Measurements from ENCODE around the gene GCNA. TPM values are rescaled to one million over a fixed set of nuclear protein-coding genes. Genes with fewer than 3 reads are reported as not detected.

GCNA gene
- polyA plus RNA-seq, 1 of the 3 experiments (the other 2 are of a cell fraction): 1.8 TPM

DNA sequence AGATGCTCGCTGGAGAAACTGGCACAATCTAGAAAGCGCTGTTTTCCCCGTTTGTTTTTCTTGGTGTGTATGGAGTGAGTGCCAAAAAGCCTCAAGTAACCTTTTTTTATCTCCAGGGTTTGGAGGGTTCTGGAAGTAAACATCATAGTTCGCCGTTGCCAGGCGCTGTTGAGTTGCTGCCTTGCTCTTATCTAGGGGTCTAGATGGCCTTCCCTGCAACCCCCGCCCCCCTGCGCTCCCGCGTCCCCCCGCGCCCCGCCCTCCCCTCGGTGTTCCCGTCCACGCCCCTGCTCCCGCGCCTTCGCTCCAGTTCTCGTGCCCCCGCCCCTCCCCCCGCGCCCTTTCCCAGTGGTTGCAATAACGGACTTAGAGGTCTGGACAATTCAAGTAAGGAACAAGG is 555 bp upstream of the GCNA start:
- Histone ChIP-seq H3K9me2 (no peaks in the 10 kb centered on the region), H3K27ac (ENCODE audit: low read depth in 2 of 2, low read length in 1 of 2) (no peak overlapping the region), H3K4me3 (ENCODE audit: low read depth in 2 of 2, low read length in 1 of 2) (no peak overlapping the region), H2AFZ (ENCODE audit: low read depth) (no peak overlapping the region), H3K4me1 (ENCODE audit: control insufficient read depth in 1 of 2, insufficient read depth in 2 of 2, low read depth in 1 of 2, low read length in 1 of 2) (no peaks in the 10 kb centered on the region), H3K9ac (no peak overlapping the region), H3F3A (replicated peaks; ENCODE audit: insufficient read depth) (peaks cover 16% of the 10 kb centered on the region), H3K36me3 (replicated peaks in 1 of 2; ENCODE audit: control insufficient read depth in 1 of 2, insufficient read depth in 2 of 2, low read length in 1 of 2) (peaks cover 20 to 30% of the 10 kb centered on the region in 2 experiments), H3K79me2 (ENCODE audit: insufficient read depth) (no peaks in the 10 kb centered on the region), H3K27me3 (ENCODE audit: insufficient read depth) (peaks cover 11% of the 10 kb centered on the region; the same call in 1 of the 2 replicates), H4K20me1 (ENCODE audit: insufficient read depth) (peaks cover 9% of the 10 kb centered on the region; the same call in 1 of the 2 replicates), H3K4me2 (no peak overlapping the region), H3K9me3 (no peaks in the 10 kb centered on the region)
- 71% methylated on average over 24 of the region's 24 CpGs for WGBS (ENCODE audit: low lambda C conversion rate)
- ChIA-PET CTCF (no interaction called here), POLR2A (no interaction called here)
- TF ChIP-seq, protein P1, sequence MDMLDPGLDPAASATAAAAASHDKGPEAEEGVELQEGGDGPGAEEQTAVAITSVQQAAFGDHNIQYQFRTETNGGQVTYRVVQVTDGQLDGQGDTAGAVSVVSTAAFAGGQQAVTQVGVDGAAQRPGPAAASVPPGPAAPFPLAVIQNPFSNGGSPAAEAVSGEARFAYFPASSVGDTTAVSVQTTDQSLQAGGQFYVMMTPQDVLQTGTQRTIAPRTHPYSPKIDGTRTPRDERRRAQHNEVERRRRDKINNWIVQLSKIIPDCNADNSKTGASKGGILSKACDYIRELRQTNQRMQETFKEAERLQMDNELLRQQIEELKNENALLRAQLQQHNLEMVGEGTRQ (IDR thresholded peaks at IDR 0.05; ENCODE audit: borderline replicate concordance, low read depth, low read length): no peak
- TF ChIP-seq CHD2 (IDR thresholded peaks at IDR 0.05; ENCODE audit: low read length, partially characterized antibody) (no peak), RFX5 (IDR thresholded peaks at IDR 0.05; ENCODE audit: low read length) (no peak), NFIC (IDR thresholded peaks at IDR 0.05; ENCODE audit: borderline replicate concordance) (no peak), TEAD4 (IDR thresholded peaks at IDR 0.05; ENCODE audit: borderline replicate concordance, insufficient read depth) (no peak)
- peak; percentile 37 for DNase-seq

DNA sequence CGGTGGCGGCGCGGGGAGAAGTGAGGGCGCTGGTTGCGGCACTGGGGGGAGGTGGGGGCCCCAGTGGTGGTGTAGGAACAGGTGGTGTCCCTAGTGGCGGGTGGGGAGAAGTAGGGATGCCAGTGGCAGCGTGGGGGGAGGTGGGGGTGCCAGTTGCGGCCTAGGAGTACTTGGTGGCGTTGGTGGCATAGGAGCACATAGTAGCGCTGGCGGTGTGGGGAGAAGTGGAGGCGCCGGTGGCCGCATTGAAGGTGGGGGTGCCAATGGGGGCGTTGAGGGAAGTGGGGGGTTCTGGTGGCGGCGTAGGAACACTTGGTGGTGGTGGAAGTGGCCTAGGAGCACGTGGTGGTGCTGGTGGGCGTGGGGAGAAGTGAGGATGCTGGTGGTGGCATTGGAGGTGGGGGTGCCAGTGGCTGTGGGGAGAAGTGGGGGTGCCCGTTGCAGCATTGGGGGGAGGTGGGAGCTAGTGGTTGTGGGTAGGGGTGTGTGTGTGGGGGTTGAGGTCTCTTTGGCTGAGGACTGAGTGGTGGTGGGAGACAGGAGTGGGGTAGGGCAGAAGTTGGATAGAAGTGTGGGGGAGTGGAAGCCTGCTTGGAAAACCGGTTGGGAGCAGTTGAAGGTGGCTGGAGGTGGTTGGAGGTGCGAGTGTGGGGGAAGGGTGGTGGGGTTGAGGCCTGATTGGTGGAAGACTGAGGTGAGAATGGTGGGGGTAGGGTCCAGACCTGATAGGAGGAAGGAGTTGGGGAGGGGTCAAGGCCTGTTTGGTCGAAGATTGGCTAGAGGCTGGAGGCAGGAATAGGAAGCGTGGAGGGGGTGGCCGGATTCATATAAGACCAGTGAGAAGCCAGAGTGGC is 1.1 kb downstream of the GCNA start:
- H3K36me3 ChIP-seq (replicated peaks in 1 of 2; ENCODE audit: control insufficient read depth in 1 of 2, insufficient read depth in 2 of 2, low read length in 1 of 2): peaks cover 10 to 22% of the 10 kb centered on the region in 2 experiments
- TF ChIP-seq EP300 (IDR thresholded peaks at IDR 0.05; ENCODE audit: borderline replicate concordance in 1 of 2, low read depth in 1 of 2, low read length in 1 of 2) (no peak), RAD21 (IDR thresholded peaks at IDR 0.05; ENCODE audit: low read length) (no peak), SMC3 (IDR thresholded peaks at IDR 0.05; ENCODE audit: low read depth, low read length) (no peak), SIN3A (IDR thresholded peaks at IDR 0.05; ENCODE audit: borderline replicate concordance, low read depth, low read length) (no peak), FOSL2 (IDR thresholded peaks at IDR 0.05; ENCODE audit: borderline replicate concordance, low read depth) (no peak), RCOR1 (IDR thresholded peaks at IDR 0.05; ENCODE audit: low read length) (no peak), NFIC (IDR thresholded peaks at IDR 0.05; ENCODE audit: borderline replicate concordance) (no peak), NRF1 (IDR thresholded peaks at IDR 0.05; ENCODE audit: low read depth, low read length) (no peak), JUND (IDR thresholded peaks at IDR 0.05) (no peak), ELF1 (IDR thresholded peaks at IDR 0.05) (no peak), TEAD4 (IDR thresholded peaks at IDR 0.05; ENCODE audit: borderline replicate concordance, insufficient read depth) (no peak), FOXM1 (IDR thresholded peaks at IDR 0.05; ENCODE audit: low read depth) (no peak), EZH2phosphoT487 (IDR thresholded peaks at IDR 0.05; ENCODE audit: borderline replicate concordance, low read depth) (no peak), RFX5 (IDR thresholded peaks at IDR 0.05; ENCODE audit: low read length) (no peak), TCF12 (IDR thresholded peaks at IDR 0.05) (no peak), POLR2AphosphoS5 (IDR thresholded peaks at IDR 0.05; ENCODE audit: low read depth, low read length) (no peak), CHD2 (IDR thresholded peaks at IDR 0.05; ENCODE audit: low read length, partially characterized antibody) (no peak), RXRA (IDR thresholded peaks at IDR 0.05; ENCODE audit: borderline replicate concordance, low read depth) (no peak), GATA2 (CRISPR knock-in tag; IDR thresholded peaks at IDR 0.05) (no peak)
- TF ChIP-seq, protein P2, sequence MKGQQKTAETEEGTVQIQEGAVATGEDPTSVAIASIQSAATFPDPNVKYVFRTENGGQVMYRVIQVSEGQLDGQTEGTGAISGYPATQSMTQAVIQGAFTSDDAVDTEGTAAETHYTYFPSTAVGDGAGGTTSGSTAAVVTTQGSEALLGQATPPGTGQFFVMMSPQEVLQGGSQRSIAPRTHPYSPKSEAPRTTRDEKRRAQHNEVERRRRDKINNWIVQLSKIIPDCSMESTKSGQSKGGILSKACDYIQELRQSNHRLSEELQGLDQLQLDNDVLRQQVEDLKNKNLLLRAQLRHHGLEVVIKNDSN (IDR thresholded peaks at IDR 0.05; ENCODE audit: borderline replicate concordance, low read depth): no peak
- no peak overlapping the region for H3K27ac ChIP-seq (ENCODE audit: low read depth in 2 of 2, low read length in 1 of 2)
- 79% methylated on average over 26 of the region's 26 CpGs for WGBS (ENCODE audit: low lambda C conversion rate)
- no peak overlapping the region for H3K9ac ChIP-seq
- H4K20me1 ChIP-seq (ENCODE audit: insufficient read depth): no peaks in the 10 kb centered on the region; the same call in 1 of the 2 replicates
- DNase-seq: peak; percentile 28
- no peak overlapping the region for H3K4me3 ChIP-seq (ENCODE audit: low read depth in 2 of 2, low read length in 1 of 2)
- CTCF ChIA-PET: no interaction called here
- peaks cover 11% of the 10 kb centered on the region for H3F3A ChIP-seq (replicated peaks; ENCODE audit: insufficient read depth)
- no peaks in the 10 kb centered on the region for H3K79me2 ChIP-seq (ENCODE audit: insufficient read depth)
- no peaks in the 10 kb centered on the region for H3K9me2 ChIP-seq
- POLR2A ChIA-PET: no interaction called here
- no peak overlapping the region for H3K4me2 ChIP-seq
- no peaks in the 10 kb centered on the region for H3K9me3 ChIP-seq
- H3K27me3 ChIP-seq (ENCODE audit: insufficient read depth): peaks cover 11% of the 10 kb centered on the region; the same call in 1 of the 2 replicates
- no peak overlapping the region for H2AFZ ChIP-seq (ENCODE audit: low read depth)
- no peaks in the 10 kb centered on the region for H3K4me1 ChIP-seq (ENCODE audit: control insufficient read depth in 1 of 2, insufficient read depth in 2 of 2, low read depth in 1 of 2, low read length in 1 of 2)
